Mesendoderm (in vitro differentiated cells): ENCODE measurements around the gene GOLPH3.
A peak's percentile ranks its signal among the peaks of the same experiment; 100 is the strongest.

Experiments
- DNase-seq: peaks from one replicate; pipeline ENCODE4 v3.0.0; 2013
- H2AK5ac ChIP-seq: 2 replicates; pipeline ENCODE4 v1.6.1; 2013; ENCODE audit warnings: low read length, inconsistent platforms
- H2BK120ac ChIP-seq: 2 replicates; pipeline ENCODE4 v1.6.1; 2013; ENCODE audit warnings: low read depth, mild to moderate bottlenecking, low read length, moderate library complexity, mixed read lengths
- H2BK15ac ChIP-seq: replicated peaks from 2 replicates; pipeline ENCODE4 v1.6.1; 2013; ENCODE audit warnings: low read depth, mild to moderate bottlenecking, moderate library complexity
- H2BK5ac ChIP-seq: 2 replicates; pipeline ENCODE4 v1.6.1; 2013; ENCODE audit warnings: low read length, inconsistent platforms
- H3K18ac ChIP-seq: 2 replicates; pipeline ENCODE4 v1.6.1; 2013; ENCODE audit warnings: mild to moderate bottlenecking, low read length, mixed read lengths
- H3K23ac ChIP-seq: one replicate; pipeline ENCODE4 v1.6.1; 2013; ENCODE audit warnings: low read length
- H3K27ac ChIP-seq: 2 replicates; pipeline ENCODE4 v1.5.1; 2013; ENCODE audit warnings: low read depth, mild to moderate bottlenecking, inconsistent platforms, low read length, moderate library complexity
- H3K27me3 ChIP-seq: 2 replicates; pipeline ENCODE4 v1.6.1; 2013; ENCODE audit warnings: low read length, control low read depth, mild to moderate bottlenecking, inconsistent platforms; ENCODE audit not compliant: insufficient read depth, poor library complexity
- H3K36me3 ChIP-seq: 2 replicates; pipeline ENCODE4 v1.6.1; 2013; ENCODE audit warnings: low read length, inconsistent platforms; ENCODE audit not compliant: control insufficient read depth, insufficient read depth
- H3K4ac ChIP-seq: one replicate; pipeline ENCODE4 v1.6.1; 2013; ENCODE audit warnings: low read depth, mild to moderate bottlenecking, low read length, moderate library complexity
- H3K4me1 ChIP-seq: 2 replicates; pipeline ENCODE4 v1.6.1; 2013; ENCODE audit warnings: low read depth, low read length, inconsistent platforms; ENCODE audit not compliant: control insufficient read depth
- H3K4me2 ChIP-seq: 2 replicates; pipeline ENCODE4 v1.6.1; 2013; ENCODE audit warnings: low read length
- H3K4me3 ChIP-seq: 2 replicates; pipeline ENCODE4 v1.5.1; 2013; ENCODE audit warnings: mild to moderate bottlenecking, low read length
- H3K56ac ChIP-seq: one replicate; pipeline ENCODE4 v1.6.1; 2013; ENCODE audit warnings: low read length
- H3K79me1 ChIP-seq: 2 replicates; pipeline ENCODE4 v1.6.1; 2013; ENCODE audit warnings: low read length, inconsistent platforms
- H3K79me2 ChIP-seq: 2 replicates; pipeline ENCODE4 v1.6.1; 2013; ENCODE audit warnings: mild to moderate bottlenecking, low read length; ENCODE audit not compliant: control insufficient read depth, insufficient read depth
- H3K9ac ChIP-seq: 2 replicates; pipeline ENCODE4 v1.6.1; 2013; ENCODE audit warnings: low read length, inconsistent platforms
- H4K5ac ChIP-seq: one replicate; pipeline ENCODE4 v1.6.1; 2013; ENCODE audit warnings: low read length
- H4K8ac ChIP-seq: one replicate; pipeline ENCODE4 v1.6.1; 2013; ENCODE audit warnings: low read depth, mild to moderate bottlenecking, control low read depth, low read length, moderate library complexity
- WGBS: extraction: QIAGEN DNeasy Blood & Tissue Kit; methylation state at CpG from one replicate; pipeline ENCODE4 v1.1.7; 2013; ENCODE audit warnings: low lambda C conversion rate, missing lambda C conversion rate; ENCODE audit not compliant: insufficient coverage; ENCODE audit errors: extremely low coverage; 5-methylcytosine and 5-hydroxymethylcytosine counted together

Gene GOLPH3

GRCh38 chr5:32131604-32132003 lies 42.5 kb downstream of the GOLPH3 start:
- 100% methylated on average over 1 of the region's 1 CpG for WGBS
- Histone ChIP-seq H3K18ac (no peak overlapping the region), H3K79me2 (peaks cover 8% of the 10 kb centered on the region), H4K8ac (no peak overlapping the region), H2BK120ac (no peak overlapping the region), H3K27ac (no peak overlapping the region), H3K4ac (no peak overlapping the region), H3K79me1 (peaks cover 4% of the 10 kb centered on the region), H4K5ac (no peak overlapping the region), H3K23ac (no peak overlapping the region), H3K56ac (no peak overlapping the region), H3K36me3 (no peaks in the 10 kb centered on the region), H2AK5ac (no peak overlapping the region), H3K4me2 (no peak overlapping the region), H2BK5ac (no peak overlapping the region), H2BK15ac (no peak overlapping the region), H3K27me3 (no peaks in the 10 kb centered on the region), H3K4me3 (no peak overlapping the region), H3K9ac (no peak overlapping the region), H3K4me1 (no peaks in the 10 kb centered on the region)
- no peak for DNase-seq

- Histone ChIP-seq H3K36me3 (peaks cover 2% of the 10 kb centered on the region), H3K79me1 (peaks cover 7% of the 10 kb centered on the region), H3K56ac (no peak overlapping the region), H4K5ac (no peak overlapping the region), H2BK120ac (no peak overlapping the region), H3K18ac (no peak overlapping the region), H2BK5ac (no peak overlapping the region), H3K4me3 (no peak overlapping the region), H3K27me3 (no peaks in the 10 kb centered on the region), H2BK15ac (no peak overlapping the region), H2AK5ac (no peak overlapping the region), H3K23ac (no peak overlapping the region), H3K79me2 (peaks cover 9% of the 10 kb centered on the region), H3K9ac (no peak overlapping the region), H4K8ac (no peak overlapping the region), H3K4me2 (no peak overlapping the region), H3K4me1 (no peaks in the 10 kb centered on the region), H3K27ac (no peak overlapping the region), H3K4ac (no peak overlapping the region)
- WGBS, result no CpG with 5 or more reads among the region's 3 CpGs
- DNase-seq, result no peak
Observed at GRCh38 chr5:32130865-32131264, 43.3 kb downstream of the GOLPH3 start.

- Histone ChIP-seq H3K36me3 (peaks cover 4% of the 10 kb centered on the region), H3K27me3 (no peaks in the 10 kb centered on the region)
Observed at GRCh38 chr5:32129074-32129598, 45.0 kb downstream of the GOLPH3 start.

GRCh38 chr5:32127711-32128110 lies 46.4 kb downstream of the GOLPH3 start:
- Histone ChIP-seq H3K23ac (no peak overlapping the region), H2BK5ac (no peak overlapping the region), H3K9ac (no peak overlapping the region), H2AK5ac (no peak overlapping the region), H4K8ac (no peak overlapping the region), H3K79me2 (peaks cover 16% of the 10 kb centered on the region), H3K4me1 (no peaks in the 10 kb centered on the region), H3K79me1 (peaks cover 15% of the 10 kb centered on the region), H2BK120ac (no peak overlapping the region), H3K27ac (no peak overlapping the region), H3K56ac (no peak overlapping the region), H2BK15ac (no peak overlapping the region), H3K18ac (no peak overlapping the region), H3K4me3 (no peak overlapping the region), H4K5ac (no peak overlapping the region), H3K4ac (no peak overlapping the region), H3K4me2 (no peak overlapping the region), H3K36me3 (peaks cover 4% of the 10 kb centered on the region), H3K27me3 (no peaks in the 10 kb centered on the region)
- peak; percentile 47 for DNase-seq
- WGBS, result no CpG with 5 or more reads among the region's 3 CpGs

More at GRCh38 chr5:32129074-32129598, 45.0 kb downstream of the GOLPH3 start:
- H4K8ac ChIP-seq, result no peak overlapping the region
- no peak overlapping the region for H3K18ac ChIP-seq
- H3K9ac ChIP-seq, result no peak overlapping the region
- DNase-seq, result no peak
- H2BK15ac ChIP-seq, result no peak overlapping the region
- no peak overlapping the region for H2BK5ac ChIP-seq
- WGBS, result no CpG with 5 or more reads among the region's 7 CpGs
- H2BK120ac ChIP-seq, result no peak overlapping the region
- H3K23ac ChIP-seq, result no peak overlapping the region
- no peak overlapping the region for H4K5ac ChIP-seq
- no peak overlapping the region for H3K4me2 ChIP-seq
- H3K27ac ChIP-seq, result no peak overlapping the region
- H3K4ac ChIP-seq, result no peak overlapping the region
- no peak overlapping the region for H3K56ac ChIP-seq
- no peak overlapping the region for H2AK5ac ChIP-seq
- H3K4me1 ChIP-seq, result no peaks in the 10 kb centered on the region
- H3K79me1 ChIP-seq, result peaks cover 10% of the 10 kb centered on the region
- H3K79me2 ChIP-seq, result peaks cover 11% of the 10 kb centered on the region
- no peak overlapping the region for H3K4me3 ChIP-seq

GRCh38 chr5:32126691-32127090 lies 47.4 kb downstream of the GOLPH3 start:
- H3K4me1 ChIP-seq, result no peaks in the 10 kb centered on the region
- H2BK120ac ChIP-seq, result no peak overlapping the region
- no peak overlapping the region for H3K4ac ChIP-seq
- H3K27me3 ChIP-seq, result no peaks in the 10 kb centered on the region
- no peak overlapping the region for H3K4me3 ChIP-seq
- no peak overlapping the region for H3K9ac ChIP-seq
- H3K27ac ChIP-seq, result no peak overlapping the region
- no CpG with 5 or more reads among the region's 1 CpG for WGBS
- peaks cover 4% of the 10 kb centered on the region for H3K36me3 ChIP-seq
- H3K79me2 ChIP-seq, result peaks cover 15% of the 10 kb centered on the region
- H3K23ac ChIP-seq, result no peak overlapping the region
- no peak overlapping the region for H3K56ac ChIP-seq
- H3K18ac ChIP-seq, result no peak overlapping the region
- H3K79me1 ChIP-seq, result peaks cover 15% of the 10 kb centered on the region
- H4K8ac ChIP-seq, result no peak overlapping the region
- H2BK15ac ChIP-seq, result no peak overlapping the region
- H4K5ac ChIP-seq, result no peak overlapping the region
- no peak overlapping the region for H3K4me2 ChIP-seq
- H2BK5ac ChIP-seq, result no peak overlapping the region
- DNase-seq, result no peak
- H2AK5ac ChIP-seq, result no peak overlapping the region
